Hematopoietic multipotent progenitor cell treated with erythropoietin and hydrocortisone succinate and interleukin-3 and kit ligand, for 6 days (in vitro differentiated cells): ENCODE measurements around the gene TXNDC5.
"Not testable (repeated sequence)": the region's sequence is repeated elsewhere in the genome, so short reads cannot be mapped to it uniquely, and the experiment has no call there.

Source experiments
- DNase-seq: peaks from one replicate; pipeline ENCODE4 v3.0.0-alpha.2; 2015

Gene TXNDC5

GRCh38 chr6:7894262-7895124 lies 16.1 kb downstream of the TXNDC5 start:
- peak; percentile 84 for DNase-seq

GRCh38 chr6:7893342-7893741 lies 17.2 kb downstream of the TXNDC5 start:
- no peak for DNase-seq

- not testable (repeated sequence) for DNase-seq
These were observed 18.2 kb downstream of the TXNDC5 start for GRCh38 chr6:7892367-7892766.

- DNase-seq: no peak
These were observed 19.3 kb downstream of the TXNDC5 start for GRCh38 chr6:7891078-7891872.

- no peak for DNase-seq
These were observed 21.8 kb downstream of the TXNDC5 start for GRCh38 chr6:7888587-7889357.

- no peak for DNase-seq
These were observed 23.2 kb downstream of the TXNDC5 start for GRCh38 chr6:7887278-7887991.

GRCh38 chr6:7886132-7886531 lies 24.5 kb downstream of the TXNDC5 start:
- DNase-seq: no peak

- no peak for DNase-seq
These were observed 27.2 kb downstream of the TXNDC5 start for GRCh38 chr6:7883381-7883780.

- no peak for DNase-seq
These were observed 27.9 kb downstream of the TXNDC5 start for GRCh38 chr6:7882505-7883257.

GRCh38 chr6:7881765-7882500 lies 28.7 kb downstream of the TXNDC5 start:
- no peak for DNase-seq

GRCh38 chr6:7880718-7881107 lies 29.9 kb downstream of the TXNDC5 start:
- no peak for DNase-seq

GRCh38 chr6:7879980-7880717 lies 30.4 kb downstream of the TXNDC5 start:
- no peak for DNase-seq

GRCh38 chr6:7879579-7879978 lies 31.0 kb downstream of the TXNDC5 start:
- DNase-seq: no peak

- DNase-seq: no peak
These were observed 31.5 kb downstream of the TXNDC5 start for GRCh38 chr6:7879043-7879442.

GRCh38 chr6:7878401-7878964 lies 32.1 kb downstream of the TXNDC5 start:
- no peak for DNase-seq

- no peak for DNase-seq
These were observed 41.7 kb downstream of the TXNDC5 start for GRCh38 chr6:7868926-7869325.

GRCh38 chr6:7866526-7866925 lies 44.1 kb downstream of the TXNDC5 start:
- no peak for DNase-seq

- no peak for DNase-seq
These were observed 44.8 kb downstream of the TXNDC5 start for GRCh38 chr6:7865781-7866180.

GRCh38 chr6:7859591-7859990 lies 51.0 kb downstream of the TXNDC5 start:
- DNase-seq: no peak

GRCh38 chr6:7851780-7852179 lies 58.8 kb downstream of the TXNDC5 start:
- no peak for DNase-seq
